OCI-M2 (cell line): ENCODE measurements around the gene NDUFS6.

Source experiments
- DNase-seq: peaks from one replicate; lab custom pipeline; 2025; ENCODE audit not compliant: unreplicated experiment; lab: John Stamatoyannopoulos, UW

The NDUFS6 gene

GRCh38 chr5:1801222-1801966 lies at the start of gene NDUFS6:
TSS of gene NDUFS6 (plus strand) at chr5:1801407. CDS start at chr5:1801418, 11 bp downstream.
- DNase-seq, result no peak

- DNase-seq, result no peak
Observed at GRCh38 chr5:1751864-1752822, 49.1 kb upstream of the NDUFS6 start.

DNA sequence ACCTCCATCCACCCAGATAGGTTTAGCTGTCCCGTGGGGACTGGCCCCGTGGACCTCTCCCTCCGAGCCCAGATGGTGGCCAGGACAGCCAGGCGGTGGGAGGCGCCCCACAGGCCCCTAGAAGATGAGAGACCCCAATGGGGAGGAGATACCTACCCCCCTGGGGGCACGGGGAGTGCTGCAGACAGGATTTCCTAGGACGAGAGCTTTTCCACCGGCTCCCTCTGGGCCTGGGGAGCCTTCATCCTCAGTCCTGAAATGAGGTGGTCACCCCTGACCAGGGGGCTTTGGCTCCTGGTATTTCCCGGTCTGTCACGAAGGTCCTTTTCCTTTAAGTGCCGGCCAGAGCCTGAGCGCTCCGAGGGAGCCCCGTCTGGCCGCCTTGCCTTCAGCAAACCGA lies 48.3 kb upstream of the NDUFS6 start:
- DNase-seq, result no peak

DNA sequence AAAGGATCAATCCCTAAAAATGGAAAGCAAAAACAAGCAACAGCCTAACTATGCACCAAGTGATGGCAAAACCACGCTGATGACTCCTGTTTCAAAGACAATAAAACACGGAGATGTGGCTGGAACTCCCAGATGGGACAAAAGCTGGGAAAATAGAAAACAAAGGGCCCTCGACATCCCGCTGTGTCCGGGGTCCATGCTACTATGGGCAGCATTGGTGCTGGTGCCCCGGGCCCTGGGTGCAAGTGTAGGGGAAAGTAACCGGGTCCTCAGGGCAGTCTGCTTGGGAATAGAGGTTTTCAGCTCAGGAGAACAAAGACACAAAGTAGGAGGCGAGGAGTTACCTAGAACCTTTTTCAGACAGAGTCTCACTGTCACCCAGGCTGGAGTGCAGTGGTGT lies 47.7 kb upstream of the NDUFS6 start:
- no peak for DNase-seq

- no peak for DNase-seq
Observed at GRCh38 chr5:1754531-1755220, 46.5 kb upstream of the NDUFS6 start.

DNA sequence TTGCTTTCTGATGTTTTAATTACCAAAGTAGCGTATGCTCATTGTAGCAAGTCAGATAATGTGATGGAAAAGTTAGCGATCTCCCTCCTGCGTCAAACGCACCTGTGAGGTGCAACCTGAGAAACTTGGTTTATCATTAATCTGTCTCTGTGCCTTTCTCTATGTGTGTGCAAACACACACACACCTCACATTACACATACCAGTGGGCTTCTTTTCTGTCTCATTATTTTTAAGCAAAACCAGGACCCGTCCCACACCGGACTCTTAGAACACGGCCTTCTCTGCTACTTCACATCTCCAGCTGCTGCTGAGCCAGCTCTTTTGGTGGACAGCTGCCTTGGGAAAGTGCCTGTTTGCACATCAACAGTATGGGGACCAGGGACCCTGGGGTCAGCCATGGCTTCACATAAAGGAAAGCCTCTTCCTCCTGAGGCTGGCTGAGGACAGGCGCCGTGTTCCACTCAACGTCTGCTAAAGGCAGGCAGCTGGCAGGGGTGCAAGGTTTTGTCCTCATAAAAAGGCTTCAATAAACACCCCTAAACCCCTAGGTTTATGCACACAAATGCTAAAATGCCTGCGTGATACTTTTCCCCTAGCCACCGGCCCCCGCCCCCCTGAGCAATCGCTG lies 45.8 kb upstream of the NDUFS6 start:
- no peak for DNase-seq

DNA sequence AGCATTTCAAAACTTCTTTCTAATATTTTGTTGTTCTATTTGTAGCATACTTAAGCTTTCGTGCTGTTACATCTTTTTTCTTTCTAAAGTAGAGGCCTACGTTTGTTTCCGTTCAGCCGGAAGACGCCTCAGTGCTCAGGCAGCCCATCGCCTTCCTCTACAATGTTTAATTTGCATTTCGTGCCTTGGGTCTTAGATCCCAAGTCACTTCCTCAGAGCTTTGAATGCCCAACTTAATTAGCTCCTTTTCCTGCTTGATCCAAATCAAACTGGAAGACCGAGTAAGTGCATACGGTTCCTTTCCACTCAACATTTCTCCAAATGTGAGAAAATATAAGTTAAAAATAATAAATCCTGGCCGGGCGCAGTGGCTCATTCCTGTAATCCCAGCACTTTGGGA lies 44.7 kb upstream of the NDUFS6 start:
- no peak for DNase-seq

- DNase-seq, result no peak
Observed at GRCh38 chr5:1757511-1757910, 43.7 kb upstream of the NDUFS6 start.

DNA sequence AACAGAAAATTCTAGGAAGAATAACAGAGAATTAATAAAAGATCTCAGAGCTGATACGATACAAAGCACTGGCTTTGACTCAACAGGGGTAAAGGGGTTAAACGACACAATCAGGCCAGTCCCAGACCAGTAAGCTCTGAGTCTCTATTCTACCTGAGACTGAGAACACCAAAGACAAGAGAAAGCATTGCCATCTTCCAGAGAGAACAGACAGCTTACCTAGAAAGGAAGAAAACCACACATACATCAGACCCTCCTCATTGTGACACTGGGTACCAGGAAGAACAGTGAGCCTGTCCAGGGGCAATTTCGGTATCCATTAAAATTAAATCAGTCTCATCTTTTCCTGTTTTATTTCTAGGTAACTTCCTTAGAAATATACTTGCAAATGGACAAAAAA lies 42.6 kb upstream of the NDUFS6 start:
- DNase-seq, result no peak

GRCh38 chr5:1759378-1759970 lies 41.7 kb upstream of the NDUFS6 start:
- DNase-seq, result no peak

- DNase-seq, result no peak
Observed at GRCh38 chr5:1760231-1760630, 41.0 kb upstream of the NDUFS6 start.

- DNase-seq, result no peak
Observed at GRCh38 chr5:1760656-1761452, 40.4 kb upstream of the NDUFS6 start.

DNA sequence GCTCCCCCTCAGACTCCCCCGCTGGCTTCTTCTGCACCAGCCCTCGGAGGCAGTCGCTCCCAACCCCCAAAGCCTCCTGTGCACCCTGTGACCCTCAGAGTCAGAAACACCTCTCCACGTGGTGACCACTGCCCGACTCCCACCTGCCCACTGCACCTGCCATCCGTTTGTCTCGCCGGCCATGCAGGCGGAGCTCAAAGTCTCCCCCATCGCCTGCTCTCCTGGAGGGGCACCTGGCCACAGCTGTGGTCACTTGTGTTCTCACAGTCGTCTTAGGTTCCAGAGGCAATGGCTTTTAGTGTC lies 39.8 kb upstream of the NDUFS6 start:
- no peak for DNase-seq

DNA sequence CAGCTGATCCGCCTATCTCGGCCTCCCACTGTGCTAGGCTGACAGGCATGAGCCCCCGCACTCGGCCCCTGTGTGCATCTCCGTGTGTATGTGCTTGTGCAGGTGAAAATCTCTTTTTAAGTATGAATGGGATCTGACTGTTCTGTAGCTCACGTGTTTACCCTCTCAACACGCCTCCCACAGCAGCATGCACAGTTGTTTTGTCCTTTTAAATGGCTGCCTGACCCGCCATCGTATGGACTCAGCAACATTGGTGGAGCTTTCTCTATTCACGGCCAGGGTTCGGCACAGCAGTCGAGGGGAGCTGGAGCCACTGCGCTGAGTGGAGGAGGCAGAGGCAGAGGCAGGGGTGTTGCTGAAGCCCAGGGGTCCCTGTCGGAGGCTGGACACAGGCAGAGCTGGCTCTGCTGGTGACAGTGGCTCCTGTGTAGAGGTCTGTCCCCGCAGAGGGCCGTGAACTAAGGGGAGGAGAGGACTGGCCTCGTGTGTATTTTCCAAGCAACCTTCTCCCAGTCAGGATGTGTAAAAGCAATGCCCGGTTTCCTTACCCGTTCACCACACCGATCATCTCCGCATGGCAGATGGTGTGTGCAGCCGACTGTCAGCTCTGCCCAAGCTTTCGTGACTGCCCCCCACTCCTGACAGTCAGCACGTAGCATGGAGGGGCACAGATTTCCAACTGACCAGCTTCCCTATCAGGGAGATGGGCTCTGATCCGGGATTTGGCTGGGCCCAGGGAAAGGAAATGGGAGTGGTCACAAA lies 38.9 kb upstream of the NDUFS6 start:
- DNase-seq, result no peak

DNA sequence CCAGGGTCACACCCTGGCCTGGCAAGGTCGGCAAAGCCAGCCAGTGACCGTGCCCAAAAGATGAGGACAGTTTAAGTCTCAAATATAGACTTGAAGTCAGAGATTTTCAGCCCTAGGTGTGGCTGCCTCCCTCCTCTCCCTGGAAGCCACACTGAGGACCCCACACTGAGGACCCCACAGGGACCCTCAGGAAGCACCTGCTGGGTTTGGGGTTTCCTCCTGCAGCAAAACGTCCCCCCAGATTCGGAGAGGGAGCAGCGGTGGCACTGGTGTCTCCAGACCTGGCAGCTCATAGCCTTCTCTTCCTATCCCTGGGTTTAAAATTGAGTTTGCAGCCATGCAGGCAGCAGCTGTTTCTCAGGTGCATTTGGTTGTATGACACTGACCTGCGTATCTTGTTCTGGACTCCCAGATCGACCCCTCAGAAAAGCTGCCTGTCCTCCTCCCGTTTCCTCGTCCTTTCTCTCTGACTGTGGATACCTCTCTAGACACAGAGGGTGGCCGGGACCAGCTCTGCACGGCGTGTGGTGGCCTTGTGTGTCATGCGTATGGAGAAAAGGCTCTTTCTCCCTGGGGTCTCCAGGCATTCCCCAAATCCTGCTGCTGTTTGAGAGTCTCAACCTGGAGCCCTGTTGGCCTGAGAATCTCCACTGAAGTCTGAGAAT lies 38.2 kb upstream of the NDUFS6 start:
- no peak for DNase-seq

DNA sequence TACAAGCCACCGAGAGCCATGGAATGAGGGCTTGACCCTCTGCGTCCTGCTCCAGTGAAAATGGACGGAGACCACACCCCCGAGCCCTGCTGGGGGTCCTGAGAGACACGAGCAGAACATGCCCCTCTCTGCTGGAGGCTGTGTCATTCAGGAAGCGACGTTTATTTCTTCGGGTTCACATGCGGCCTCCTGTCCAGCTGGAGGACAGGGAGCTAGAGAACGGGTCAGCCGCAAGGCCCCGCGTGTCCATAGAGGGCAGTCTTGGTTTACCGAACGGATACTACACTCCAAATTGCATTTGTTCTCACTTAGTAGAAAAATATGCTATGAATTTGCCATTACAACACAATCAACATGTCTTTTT lies 37.7 kb upstream of the NDUFS6 start:
- no peak for DNase-seq

GRCh38 chr5:1763960-1764605 lies 37.1 kb upstream of the NDUFS6 start:
- DNase-seq, result no peak

- DNase-seq, result no peak
Observed at GRCh38 chr5:1764606-1764960, 36.6 kb upstream of the NDUFS6 start.
